GM10266 (cell line): ENCODE measurements around the gene PHB1.

Source experiments
- DNase-seq: peaks from one replicate; pipeline ENCODE4 v3.0.0; 2012; ENCODE audit errors: extremely low spot score
- TF ChIP-seq, protein P1 (sequence below): IDR thresholded peaks from 2 replicates; pipeline ENCODE4 v1.5.1; 2012; ENCODE audit warnings: mild to moderate bottlenecking, low read depth; ENCODE audit not compliant: control insufficient read depth, insufficient read depth; ENCODE audit errors: missing control alignments

PHB1 gene

DNA sequence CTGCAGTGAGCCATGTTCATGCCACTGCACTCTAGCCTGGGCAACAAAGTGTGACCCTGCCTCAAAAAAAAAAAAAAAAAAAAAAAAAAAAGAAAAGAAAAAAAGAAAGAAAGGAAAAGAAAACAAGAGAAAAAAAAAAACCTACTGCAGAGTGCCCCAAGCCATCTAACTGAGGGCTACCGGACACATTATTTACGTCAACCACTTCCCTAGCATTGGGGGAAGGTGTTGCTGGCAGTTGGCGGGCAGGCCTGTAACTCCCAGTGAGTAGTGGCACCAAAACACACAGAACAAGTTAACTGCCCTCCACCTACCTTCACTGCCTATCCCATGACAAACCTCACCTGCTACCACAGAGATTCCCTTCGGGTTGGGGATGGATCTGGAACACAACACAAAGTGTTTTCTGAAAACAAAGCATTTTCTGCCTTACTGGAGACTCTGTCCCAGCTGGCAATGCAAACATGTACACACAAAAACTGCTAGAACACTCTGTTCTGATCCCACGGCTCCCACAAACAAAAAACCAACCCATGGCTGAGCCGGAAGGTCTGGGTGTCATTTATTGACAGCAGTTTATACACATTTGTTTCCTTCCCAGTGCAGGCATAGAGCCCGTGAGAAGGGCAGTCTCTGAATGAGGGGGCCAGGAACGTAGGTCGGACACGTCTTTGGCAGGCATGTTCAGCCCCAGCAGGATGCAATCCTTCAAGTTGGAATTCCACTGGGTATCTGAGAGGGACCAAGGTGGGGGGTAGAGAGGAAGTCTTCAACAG, 11.0 kb downstream of the PHB1 start:
- TF ChIP-seq, protein P1, sequence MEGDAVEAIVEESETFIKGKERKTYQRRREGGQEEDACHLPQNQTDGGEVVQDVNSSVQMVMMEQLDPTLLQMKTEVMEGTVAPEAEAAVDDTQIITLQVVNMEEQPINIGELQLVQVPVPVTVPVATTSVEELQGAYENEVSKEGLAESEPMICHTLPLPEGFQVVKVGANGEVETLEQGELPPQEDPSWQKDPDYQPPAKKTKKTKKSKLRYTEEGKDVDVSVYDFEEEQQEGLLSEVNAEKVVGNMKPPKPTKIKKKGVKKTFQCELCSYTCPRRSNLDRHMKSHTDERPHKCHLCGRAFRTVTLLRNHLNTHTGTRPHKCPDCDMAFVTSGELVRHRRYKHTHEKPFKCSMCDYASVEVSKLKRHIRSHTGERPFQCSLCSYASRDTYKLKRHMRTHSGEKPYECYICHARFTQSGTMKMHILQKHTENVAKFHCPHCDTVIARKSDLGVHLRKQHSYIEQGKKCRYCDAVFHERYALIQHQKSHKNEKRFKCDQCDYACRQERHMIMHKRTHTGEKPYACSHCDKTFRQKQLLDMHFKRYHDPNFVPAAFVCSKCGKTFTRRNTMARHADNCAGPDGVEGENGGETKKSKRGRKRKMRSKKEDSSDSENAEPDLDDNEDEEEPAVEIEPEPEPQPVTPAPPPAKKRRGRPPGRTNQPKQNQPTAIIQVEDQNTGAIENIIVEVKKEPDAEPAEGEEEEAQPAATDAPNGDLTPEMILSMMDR = no peak
- DNase-seq = no peak

DNA sequence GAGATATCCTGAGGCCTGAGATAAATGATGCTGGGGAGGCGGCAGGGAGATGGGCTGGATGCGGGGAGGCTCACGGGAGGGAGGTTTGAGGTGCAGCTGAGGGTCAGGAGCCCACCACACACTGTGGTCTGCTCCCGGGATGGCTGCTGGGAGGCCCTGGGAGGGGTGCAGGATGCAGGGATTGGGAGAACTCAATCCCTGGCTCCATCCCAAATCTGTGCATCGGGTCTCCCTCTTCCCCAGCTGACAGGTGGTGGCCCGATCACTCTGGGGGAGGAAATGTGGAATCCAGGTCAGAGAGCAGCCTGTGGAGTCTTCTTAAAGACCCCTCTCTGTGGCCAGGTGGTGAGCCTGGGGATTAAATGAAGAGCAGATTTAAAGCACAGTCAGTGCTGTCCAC, 12.0 kb downstream of the PHB1 start:
- no peak for DNase-seq
- TF ChIP-seq, protein P1 = no peak

DNA sequence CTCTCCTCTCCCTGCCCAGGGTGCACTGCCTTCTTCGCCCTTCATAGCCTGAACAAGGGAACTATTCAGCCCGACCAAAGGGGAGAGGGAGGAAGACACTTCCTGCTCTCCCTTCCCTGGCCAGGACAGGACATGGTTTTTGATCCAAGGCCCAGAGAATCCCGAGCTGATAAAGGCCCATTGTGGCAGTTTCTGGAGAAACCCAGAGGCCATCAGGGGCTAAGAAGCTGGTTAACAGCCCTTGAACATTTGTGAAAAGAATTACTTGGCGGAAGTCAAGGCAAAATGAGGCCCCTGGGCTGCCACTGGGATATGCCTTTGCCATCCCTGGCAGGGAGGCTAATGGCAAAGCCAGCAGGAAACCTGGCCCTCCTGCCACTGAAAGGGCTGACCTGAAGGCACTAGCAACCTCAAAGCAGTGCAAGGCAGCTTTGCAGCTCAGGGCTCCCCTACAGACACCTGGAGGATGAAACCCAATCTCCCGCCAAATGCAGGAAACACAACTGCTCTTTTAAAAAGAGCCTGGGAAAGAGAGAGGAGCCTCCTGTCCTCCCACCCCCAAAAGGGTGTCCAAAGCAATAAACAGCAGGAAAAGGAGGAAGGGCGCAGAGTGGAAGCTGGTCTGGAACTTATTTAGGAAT, 12.6 kb downstream of the PHB1 start:
- TF ChIP-seq, protein P1 = no peak
- DNase-seq = no peak

DNA sequence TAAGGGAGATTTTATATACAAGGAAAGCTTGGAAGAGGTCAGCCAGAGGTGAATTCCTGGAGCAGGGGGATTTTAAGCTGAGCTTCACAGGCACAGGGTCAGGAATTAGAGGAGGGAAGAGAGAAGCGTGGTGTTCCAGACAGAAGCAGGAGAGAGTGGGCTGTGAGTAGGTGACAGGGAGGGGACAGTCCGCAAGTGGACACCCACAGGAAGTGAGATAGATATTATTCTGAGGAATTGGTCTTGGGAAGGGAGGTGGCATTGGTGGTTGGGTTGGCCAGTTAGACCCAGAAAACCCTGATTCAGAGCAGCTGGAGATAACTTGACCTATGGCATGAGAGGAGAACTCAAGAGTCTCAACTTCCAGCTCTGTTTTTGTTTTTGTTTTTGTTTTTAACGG, 14.7 kb downstream of the PHB1 start:
- TF ChIP-seq, protein P1 = no peak
- DNase-seq = no peak

DNA sequence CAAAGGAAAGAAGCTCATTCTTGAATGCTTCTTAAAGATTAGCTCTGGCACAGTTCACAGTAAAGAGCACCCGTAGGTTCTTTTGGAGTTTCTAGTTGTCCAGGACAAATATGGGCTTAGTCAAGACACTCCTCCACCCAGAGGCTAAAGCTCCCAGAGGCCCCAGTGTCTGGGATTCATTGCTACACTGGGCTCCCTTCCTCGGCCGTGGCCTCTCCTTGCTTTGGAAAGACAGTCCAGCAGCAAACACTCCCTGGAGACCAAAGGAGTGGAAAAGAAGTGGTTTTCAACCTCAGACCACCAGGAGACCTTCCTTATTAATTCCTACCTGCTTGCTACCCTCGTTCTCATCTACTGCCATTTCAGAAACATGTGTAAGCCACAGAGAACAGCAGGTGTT, 17.1 kb downstream of the PHB1 start:
- TF ChIP-seq, protein P1 = no peak

DNA sequence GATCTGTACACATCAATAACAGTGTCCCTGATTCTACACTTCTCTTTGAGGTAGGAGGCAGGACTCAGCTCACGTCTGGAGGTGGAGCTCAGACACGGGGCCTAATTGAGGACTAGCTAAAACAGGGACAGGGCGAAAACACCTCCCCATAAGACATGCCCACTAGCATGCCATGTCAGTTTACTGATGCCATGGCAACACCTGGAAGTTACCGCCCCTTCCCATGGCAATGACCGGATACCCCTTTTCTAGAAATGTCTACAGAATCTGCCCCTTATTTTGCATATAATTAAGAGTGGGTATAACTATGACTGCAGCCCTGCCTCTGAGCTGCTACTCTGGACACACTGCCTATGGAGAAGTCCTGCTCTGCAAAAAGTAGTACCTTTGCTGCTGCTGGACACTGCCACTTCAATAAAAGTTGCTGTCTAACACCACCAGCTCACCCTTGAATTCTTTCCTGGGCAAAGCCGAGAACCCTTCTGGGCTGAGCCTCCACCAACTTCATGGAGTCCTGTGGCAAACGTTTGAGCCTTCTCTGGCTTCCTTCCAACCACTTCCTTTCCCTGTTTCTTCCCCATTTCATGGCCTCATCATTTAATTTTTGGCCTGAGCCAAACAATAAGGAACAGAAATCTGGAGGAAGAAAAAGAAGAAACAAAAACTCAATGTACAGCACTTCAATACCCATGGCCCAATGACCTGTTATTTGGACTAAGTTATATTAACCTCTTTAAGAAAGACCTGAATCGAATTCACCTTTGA, 21.0 kb downstream of the PHB1 start:
- DNase-seq = no peak
- TF ChIP-seq, protein P1 = no peak

More for the DNA sequence above, 17.1 kb downstream of the PHB1 start:
- DNase-seq = no peak
